Muscle layer of duodenum (tissue), 2 donors: Measurements from ENCODE around the gene VANGL2.

Source experiments
- H3K27ac ChIP-seq: one replicate; pipeline ENCODE4 v1.7.0; 2013; ENCODE audit warnings: mild to moderate bottlenecking, low read length
- H3K27me3 ChIP-seq: one replicate; pipeline ENCODE4 v1.7.0; 2013; ENCODE audit warnings: low read depth, mild to moderate bottlenecking, control low read depth, low read length
- H3K36me3 ChIP-seq, 2 donors: one replicate each; pipeline ENCODE4 v1.7.0; 2013; ENCODE audit warnings: low read length in 2 of 2, control low read depth in 1 of 2, mild to moderate bottlenecking in 1 of 2; ENCODE audit not compliant: insufficient read depth in 2 of 2, control insufficient read depth in 1 of 2
- H3K4me1 ChIP-seq, 2 donors: one replicate each; pipeline ENCODE4 v1.7.0; 2013; ENCODE audit warnings: low read length in 2 of 2, mild to moderate bottlenecking in 2 of 2, control low read depth in 1 of 2, moderate library complexity in 1 of 2; ENCODE audit not compliant: insufficient read depth in 2 of 2, control insufficient read depth in 1 of 2
- H3K4me3 ChIP-seq, 2 donors: one replicate each; pipeline ENCODE4 v1.7.0; 2013; ENCODE audit warnings: low read length in 2 of 2, low read depth in 1 of 2, mild to moderate bottlenecking in 1 of 2
- H3K9me3 ChIP-seq, 2 donors: one replicate each; pipeline ENCODE4 v1.7.0; 2013; ENCODE audit warnings: low read length in 2 of 2, control low read depth in 1 of 2, mild to moderate bottlenecking in 1 of 2; ENCODE audit not compliant: control insufficient read depth in 1 of 2
- donor health status: healthy.

The VANGL2 gene

DNA sequence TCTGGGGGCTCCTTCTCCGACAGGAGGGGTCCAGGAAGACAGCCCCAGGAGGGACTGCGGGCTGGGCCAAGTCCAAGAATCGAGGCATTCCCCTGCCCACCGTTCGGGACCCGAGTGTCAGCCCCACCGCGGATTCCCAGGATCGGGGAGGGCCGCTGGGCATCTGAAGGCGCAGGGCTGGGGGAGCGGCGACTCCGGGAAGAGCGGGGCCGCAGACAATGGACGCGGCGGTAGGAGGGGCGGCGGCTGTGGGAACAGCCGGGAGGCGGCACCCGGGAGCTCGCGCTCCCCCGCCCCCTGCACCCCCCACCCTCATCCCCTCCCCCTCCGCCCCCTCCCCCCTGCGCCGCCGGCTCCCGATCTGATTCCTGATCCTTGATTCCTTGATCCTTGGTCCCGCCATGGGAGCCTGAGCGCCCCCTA is at the start of gene VANGL2:
VANGL2 (plus strand) TSS at position 342 of the 423 bp plus-strand sequence. CDS start 15,274 bp downstream, outside the sequence.
- no peaks in the 10 kb centered on the region for H3K9me3 ChIP-seq
- no peak within 1 kb of the TSS for H3K27ac ChIP-seq
- no peaks in the 10 kb centered on the region for H3K36me3 ChIP-seq
- H3K4me1 ChIP-seq, result peaks cover 0 to 15% of the 10 kb centered on the region in 2 donors
- no peaks in the 10 kb centered on the region for H3K27me3 ChIP-seq
- peak within 1 kb of the TSS; percentile 65 to 81 for H3K4me3 ChIP-seq

DNA sequence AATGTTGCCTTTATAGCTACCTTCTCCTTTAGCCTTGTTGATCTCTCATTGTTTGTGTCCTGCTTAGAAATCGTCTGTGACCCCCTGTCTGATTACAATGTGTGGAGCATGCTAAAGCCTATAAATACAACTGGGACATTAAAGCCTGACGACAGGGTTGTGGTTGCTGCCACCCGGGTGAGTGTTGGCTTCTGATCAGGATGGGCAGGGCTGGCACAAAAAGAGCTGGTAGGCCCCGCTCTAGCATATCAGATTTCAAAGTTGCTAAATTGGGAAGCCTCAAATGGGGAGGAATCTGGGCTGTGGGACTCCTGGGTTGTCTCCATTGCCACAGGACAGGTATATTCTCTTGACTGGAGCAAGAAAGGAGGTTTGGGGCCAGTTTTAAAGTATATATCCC is 48.7 kb upstream of the VANGL2 start:
- Histone ChIP-seq H3K4me3 (no peak overlapping the region), H3K27me3 (no peaks in the 10 kb centered on the region), H3K27ac (no peak overlapping the region), H3K36me3 (peaks cover 83 to 94% of the 10 kb centered on the region in 2 donors), H3K9me3 (no peaks in the 10 kb centered on the region), H3K4me1 (no peaks in the 10 kb centered on the region)

DNA sequence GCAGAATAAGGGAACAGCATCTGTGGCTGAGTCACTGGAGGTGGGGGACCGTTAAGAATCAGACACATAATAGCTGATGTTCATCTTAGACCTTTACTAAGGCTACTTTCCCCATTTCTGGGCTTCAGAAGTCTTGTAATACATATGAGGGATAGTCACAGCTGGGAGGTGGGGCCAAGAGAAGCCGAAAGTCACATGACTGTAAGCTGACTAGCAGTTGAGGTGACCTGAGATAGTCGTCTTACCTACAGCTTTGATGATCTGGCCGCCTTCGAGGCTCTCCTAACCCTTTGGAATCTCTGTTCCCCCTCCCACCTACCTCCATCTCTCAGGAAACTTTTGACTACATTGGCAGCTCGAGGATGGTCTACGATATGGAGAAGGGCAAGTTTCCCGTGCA is 47.8 kb upstream of the VANGL2 start:
- H3K36me3 ChIP-seq, result peaks cover 92 to 97% of the 10 kb centered on the region in 2 donors
- H3K4me3 ChIP-seq, result no peak overlapping the region
- no peaks in the 10 kb centered on the region for H3K27me3 ChIP-seq
- no peaks in the 10 kb centered on the region for H3K9me3 ChIP-seq
- no peak overlapping the region for H3K27ac ChIP-seq
- no peaks in the 10 kb centered on the region for H3K4me1 ChIP-seq

DNA sequence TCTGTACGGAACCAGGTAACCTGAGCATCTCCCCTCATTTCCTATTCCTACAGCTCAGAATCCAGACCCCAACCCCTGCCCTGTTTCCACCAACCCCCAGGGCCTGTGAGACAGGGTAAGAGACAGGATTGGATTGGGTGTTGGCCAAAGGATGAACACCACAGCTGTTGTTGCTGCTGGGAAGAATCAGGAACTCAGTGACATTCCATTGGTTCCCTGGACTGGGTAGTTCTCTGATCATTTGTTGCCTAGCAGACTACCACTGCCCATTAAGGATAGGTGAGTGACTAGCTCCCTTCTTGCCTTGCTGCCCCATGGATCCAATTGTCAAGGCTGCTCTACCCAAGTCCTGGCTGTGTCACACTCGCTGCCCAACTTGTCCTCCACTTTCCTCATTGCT is 47.1 kb upstream of the VANGL2 start:
- no peaks in the 10 kb centered on the region for H3K27me3 ChIP-seq
- H3K9me3 ChIP-seq, result no peaks in the 10 kb centered on the region
- peaks cover 96 to 98% of the 10 kb centered on the region in 2 donors for H3K36me3 ChIP-seq
- H3K4me3 ChIP-seq, result no peak overlapping the region
- H3K4me1 ChIP-seq, result no peaks in the 10 kb centered on the region
- no peak overlapping the region for H3K27ac ChIP-seq

DNA sequence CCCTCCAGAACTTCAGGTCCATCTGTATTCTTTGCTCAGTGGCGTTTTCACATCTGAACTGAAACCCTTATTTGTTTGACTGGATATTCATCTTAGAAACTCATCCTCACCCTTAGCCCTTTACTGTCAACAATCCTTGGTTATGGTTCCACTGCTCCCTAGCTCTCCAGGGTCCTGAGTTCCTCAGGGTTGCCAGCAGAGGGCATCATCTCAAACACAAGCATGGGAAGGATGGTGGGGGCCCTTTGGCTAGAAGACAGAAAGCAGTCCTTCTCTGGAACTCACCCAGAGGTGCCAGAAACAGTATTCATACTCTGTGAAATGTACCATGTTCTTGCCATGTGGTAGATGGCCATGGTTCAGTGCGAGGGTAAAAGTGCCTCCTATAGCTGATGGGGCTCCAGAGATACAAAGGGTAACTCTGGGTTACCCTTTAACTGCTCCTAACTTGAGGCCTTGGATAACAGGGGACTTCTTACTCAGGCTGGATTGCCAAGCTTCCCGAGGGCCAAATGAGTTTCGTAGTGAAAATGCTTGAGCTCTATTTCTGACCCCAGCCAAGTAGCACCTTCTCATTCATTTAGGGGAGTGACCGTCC is 45.9 kb upstream of the VANGL2 start:
- peaks cover 88 to 89% of the 10 kb centered on the region in 2 donors for H3K36me3 ChIP-seq
- H3K4me3 ChIP-seq, result no peak overlapping the region
- H3K4me1 ChIP-seq, result no peaks in the 10 kb centered on the region
- no peaks in the 10 kb centered on the region for H3K27me3 ChIP-seq
- no peak overlapping the region for H3K27ac ChIP-seq
- no peaks in the 10 kb centered on the region for H3K9me3 ChIP-seq

DNA sequence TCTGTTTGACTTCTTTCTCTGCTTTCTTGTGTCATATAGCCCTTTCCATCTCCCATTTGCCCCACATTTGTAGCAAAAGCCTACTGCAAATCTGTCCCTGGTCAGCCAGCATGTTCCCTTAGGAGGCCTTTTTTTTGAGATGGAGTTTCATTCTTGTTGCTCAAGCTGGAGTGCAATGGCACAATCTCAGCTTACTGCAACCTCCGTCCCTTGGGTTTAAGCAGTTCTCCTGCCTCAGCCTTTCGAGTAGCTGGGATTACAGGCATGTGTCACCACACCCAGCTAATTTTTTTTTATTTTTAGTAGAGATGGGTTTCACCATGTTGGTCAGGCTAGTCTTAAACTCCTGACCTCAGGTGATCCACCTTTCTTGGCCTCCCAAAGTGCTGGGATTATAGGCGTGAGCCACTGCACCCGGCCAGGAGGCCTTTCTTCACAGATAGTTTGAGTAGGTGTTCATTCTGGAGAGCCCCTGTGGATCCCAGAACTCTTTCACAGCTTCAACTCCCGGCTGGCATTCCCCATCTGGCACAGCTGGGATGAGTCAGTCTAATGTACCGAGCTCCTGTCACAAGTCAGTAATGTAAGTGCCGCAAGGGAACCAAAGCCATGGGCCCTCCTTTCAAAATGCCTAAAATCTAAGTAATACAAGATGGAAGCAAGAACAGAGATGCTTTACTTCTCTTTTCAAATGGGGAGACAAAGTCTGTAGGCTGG is 42.9 kb upstream of the VANGL2 start:
- no peak overlapping the region for H3K4me3 ChIP-seq
- peaks cover 66 to 68% of the 10 kb centered on the region in 2 donors for H3K36me3 ChIP-seq
- H3K4me1 ChIP-seq, result no peaks in the 10 kb centered on the region
- no peaks in the 10 kb centered on the region for H3K9me3 ChIP-seq
- H3K27me3 ChIP-seq, result no peaks in the 10 kb centered on the region
- H3K27ac ChIP-seq, result no peak overlapping the region

DNA sequence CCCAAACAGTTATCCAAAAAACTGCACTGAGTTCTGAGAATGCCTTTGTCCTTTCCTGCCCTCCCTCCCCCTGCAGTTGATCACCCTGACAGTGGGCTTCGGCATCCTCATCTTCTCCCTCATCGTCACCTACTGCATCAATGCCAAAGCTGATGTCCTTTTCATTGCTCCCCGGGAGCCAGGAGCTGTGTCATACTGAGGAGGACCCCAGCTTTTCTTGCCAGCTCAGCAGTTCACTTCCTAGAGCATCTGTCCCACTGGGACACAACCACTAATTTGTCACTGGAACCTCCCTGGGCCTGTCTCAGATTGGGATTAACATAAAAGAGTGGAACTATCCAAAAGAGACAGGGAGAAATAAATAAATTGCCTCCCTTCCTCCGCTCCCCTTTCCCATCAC is 42.3 kb upstream of the VANGL2 start:
- Histone ChIP-seq H3K36me3 (peaks cover 60 to 62% of the 10 kb centered on the region in 2 donors), H3K27me3 (no peaks in the 10 kb centered on the region), H3K4me3 (no peak overlapping the region), H3K9me3 (no peaks in the 10 kb centered on the region), H3K27ac (no peak overlapping the region), H3K4me1 (no peaks in the 10 kb centered on the region)

DNA sequence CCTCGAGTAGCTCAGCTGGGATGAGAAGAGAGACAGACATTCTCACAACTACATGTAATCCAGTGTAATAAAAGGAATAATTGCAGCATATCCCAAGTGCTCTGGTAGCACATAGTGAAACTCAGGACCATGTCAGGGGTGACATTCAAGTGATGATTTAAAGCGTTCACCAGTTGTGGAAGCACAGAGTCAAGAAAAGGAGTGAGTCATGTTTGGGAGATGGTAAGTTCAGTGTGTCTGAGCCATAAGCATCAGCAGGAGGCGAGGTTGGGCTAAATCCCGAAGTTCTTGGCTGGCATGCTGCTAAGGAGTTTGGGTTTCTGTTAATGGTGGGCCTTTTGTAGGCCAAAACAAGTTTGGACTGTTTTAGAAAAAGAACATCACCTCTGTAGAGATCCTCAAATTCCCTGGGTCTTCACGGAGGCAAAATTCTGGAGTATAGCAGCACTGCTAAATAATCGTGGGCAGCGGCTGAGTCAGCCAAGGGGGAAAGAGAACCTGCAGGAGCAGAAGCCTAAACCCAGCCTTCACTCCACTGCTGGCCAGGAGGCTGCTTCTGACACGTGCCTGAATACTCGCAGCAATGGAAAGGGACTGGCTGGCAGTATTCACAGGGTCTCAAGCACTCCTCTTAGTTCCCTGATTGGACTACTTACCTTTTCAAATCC is 40.7 kb upstream of the VANGL2 start:
- Histone ChIP-seq H3K4me3 (no peak overlapping the region), H3K36me3 (peaks cover 44 to 46% of the 10 kb centered on the region in 2 donors), H3K27ac (no peak overlapping the region), H3K9me3 (no peaks in the 10 kb centered on the region), H3K4me1 (no peaks in the 10 kb centered on the region), H3K27me3 (no peaks in the 10 kb centered on the region)

DNA sequence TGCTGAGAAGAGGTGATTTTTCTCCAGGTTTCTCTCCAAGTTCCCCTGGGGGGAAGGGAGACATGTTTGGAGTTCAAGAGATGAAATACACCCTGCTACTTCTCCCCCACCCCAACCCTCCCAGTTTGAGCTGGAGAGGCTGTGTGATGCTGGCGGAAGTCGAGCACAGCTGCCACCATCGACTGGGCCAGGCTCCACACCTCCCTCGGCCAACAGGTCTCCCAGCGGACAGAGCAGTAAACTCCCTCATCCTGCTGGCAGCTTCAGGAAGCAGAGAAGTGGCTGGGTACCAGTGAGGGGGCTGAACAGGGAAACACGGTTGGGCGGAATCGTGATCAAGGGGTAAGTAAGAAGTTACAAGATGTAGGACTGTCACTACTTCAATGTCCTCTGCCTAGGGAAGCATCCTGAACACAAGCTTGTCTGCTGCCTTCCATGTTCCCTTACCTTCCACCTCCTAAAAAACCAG is 40.1 kb upstream of the VANGL2 start:
- Histone ChIP-seq H3K4me3 (no peak overlapping the region), H3K27me3 (no peaks in the 10 kb centered on the region), H3K9me3 (no peaks in the 10 kb centered on the region), H3K36me3 (peaks cover 38 to 40% of the 10 kb centered on the region in 2 donors), H3K4me1 (no peaks in the 10 kb centered on the region), H3K27ac (no peak overlapping the region)

DNA sequence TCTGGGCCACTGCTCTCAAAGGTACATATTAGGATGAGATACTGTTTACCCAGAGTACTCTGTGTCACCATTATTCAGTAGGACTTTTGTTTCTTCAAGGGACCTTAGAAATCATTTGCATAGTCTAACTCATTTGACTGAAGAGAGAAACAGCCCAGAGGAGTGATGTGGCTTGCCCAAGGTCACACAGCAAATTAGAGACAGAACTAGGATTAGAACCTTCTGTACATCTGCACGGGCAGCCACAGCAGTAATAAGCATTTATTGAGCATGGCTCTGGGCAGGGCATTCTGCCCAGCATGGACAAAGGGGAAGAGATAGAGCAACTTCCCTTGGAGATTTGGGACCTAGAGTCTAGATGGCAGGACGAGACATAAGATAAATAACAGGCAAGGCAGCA is 39.2 kb upstream of the VANGL2 start:
- no peaks in the 10 kb centered on the region for H3K27me3 ChIP-seq
- no peaks in the 10 kb centered on the region for H3K4me1 ChIP-seq
- H3K27ac ChIP-seq, result no peak overlapping the region
- H3K9me3 ChIP-seq, result no peaks in the 10 kb centered on the region
- no peak overlapping the region for H3K4me3 ChIP-seq
- H3K36me3 ChIP-seq, result peaks cover 29 to 31% of the 10 kb centered on the region in 2 donors

DNA sequence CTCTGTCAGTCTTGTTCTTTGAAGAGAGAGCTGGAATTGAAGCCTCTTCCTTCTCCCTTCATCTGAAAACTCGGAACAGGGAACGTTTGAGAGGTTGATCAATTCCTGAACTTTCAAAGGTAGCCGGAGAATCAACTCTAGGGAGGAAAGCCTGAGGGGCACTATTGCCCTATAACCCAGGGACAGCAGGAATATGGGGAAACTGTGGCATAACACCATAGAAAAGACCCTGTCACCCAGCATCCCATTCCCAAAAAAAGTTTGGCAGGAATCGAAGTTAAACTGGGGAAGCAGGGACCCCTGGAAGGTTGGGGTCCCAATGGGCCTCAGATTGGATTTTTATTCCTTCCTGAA is 38.6 kb upstream of the VANGL2 start:
- Histone ChIP-seq H3K4me3 (no peak overlapping the region), H3K27ac (no peak overlapping the region), H3K4me1 (no peaks in the 10 kb centered on the region), H3K9me3 (no peaks in the 10 kb centered on the region), H3K27me3 (no peaks in the 10 kb centered on the region), H3K36me3 (peaks cover 23 to 25% of the 10 kb centered on the region in 2 donors)
